Right atrium auricular region (tissue), 2 donors: Measurements from ENCODE around the gene RGS14. TPM values are rescaled to one million over a fixed set of nuclear protein-coding genes. Genes with fewer than 3 reads are reported as not detected.
A peak's percentile ranks its signal among the peaks of the same experiment; 100 is the strongest.

Experiments used
- DNase-seq: peaks from one replicate; pipeline ENCODE4 v3.0.0-alpha.2; 2019; ENCODE audit warnings: low spot score
- H3K27ac ChIP-seq, 2 donors: fragments of 200-600 bp; sonication (generic); 1 replicate in 1 of 2; 2 replicates in 1 of 2; pipeline ENCODE4 v1.5.1; 2016 to 2019
- H3K27me3 ChIP-seq, 2 donors: fragments of 200-600 bp; sonication (generic); one replicate each; pipeline versions ENCODE4 v1.5.1 to v1.6.0; 2017 to 2019
- H3K36me3 ChIP-seq: fragments of 200-600 bp; sonication (generic); one replicate; pipeline ENCODE4 v1.5.1; 2016
- H3K4me1 ChIP-seq, 2 donors: fragments of 200-600 bp; sonication (generic); one replicate each; pipeline versions ENCODE4 v1.5.1 to v1.6.0; 2017 to 2019
- H3K4me3 ChIP-seq, 2 donors: fragments of 200-600 bp; sonication (generic); 1 replicate in 1 of 2; 2 replicates in 1 of 2; pipeline ENCODE4 v1.5.1; 2017 to 2019; ENCODE audit warnings: mild to moderate bottlenecking in 1 of 2, moderate library complexity in 1 of 2
- H3K9me3 ChIP-seq, 2 donors: fragments of 200-600 bp; sonication (generic); one replicate each; pipeline ENCODE4 v1.5.1; 2019
- total RNA-seq, 2 donors: library from RNA; depleted of rRNA; stranded (reverse); fragments of >200 nt; gene quantifications; one replicate each; pipeline ENCODE4 v1.1.0, GENCODE V29; 2016
- TF ChIP-seq, protein P1 (sequence below), 2 donors: fragments of 200-600 bp; sonication (generic); IDR thresholded peaks; one replicate each; pipeline ENCODE4 v1.5.1; 2019; ENCODE audit warnings: antibody characterized with exemption in 2 of 2

RGS14 gene
- total RNA-seq, 2 donors from 2014 or later = 3.1 to 6.8 TPM

DNA sequence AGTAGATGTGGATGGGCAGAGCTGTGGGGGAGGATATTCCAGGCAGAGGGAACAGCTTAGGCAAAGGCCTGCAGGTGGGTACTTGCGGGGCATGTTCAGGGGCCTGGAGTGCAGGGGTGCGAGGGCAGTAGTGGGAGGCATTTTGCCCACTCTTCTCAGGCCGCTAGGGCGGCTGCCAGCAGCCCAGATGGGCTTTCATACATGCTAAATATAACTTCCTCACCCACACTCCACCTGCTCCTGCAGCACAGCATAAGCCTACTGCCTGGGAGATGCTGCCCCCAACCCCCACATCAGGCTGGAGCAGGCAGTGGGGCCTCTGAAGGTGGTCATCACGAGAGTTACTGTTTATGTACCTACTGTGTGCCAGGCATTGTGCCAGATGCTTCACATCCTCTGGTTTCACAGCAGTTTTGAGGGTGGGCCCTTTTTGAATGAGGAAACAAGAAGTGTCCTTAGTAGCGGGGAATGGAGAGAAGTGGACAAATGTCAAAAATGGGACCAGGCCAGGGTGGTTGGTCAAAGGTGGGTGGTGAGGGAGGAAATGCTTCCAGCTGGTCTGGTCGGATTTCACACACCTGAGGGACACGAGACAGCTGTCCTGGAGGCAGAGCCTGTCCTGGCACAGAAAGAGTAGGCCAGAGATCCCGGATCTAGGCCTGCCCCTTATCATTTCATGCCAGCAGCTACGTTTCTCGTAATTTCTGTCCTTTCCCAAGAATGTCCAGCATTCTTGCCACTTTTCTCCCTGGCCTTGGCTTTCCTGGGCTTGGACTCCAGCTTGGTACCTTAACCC is 12.1 kb downstream of the RGS14 start:
- no peaks in the 10 kb centered on the region for H3K27me3 ChIP-seq
- no peaks in the 10 kb centered on the region for H3K36me3 ChIP-seq
- H3K4me3 ChIP-seq = no peak overlapping the region
- no peaks in the 10 kb centered on the region for H3K9me3 ChIP-seq
- H3K4me1 ChIP-seq = peaks cover 0 to 36% of the 10 kb centered on the region in 2 donors
- H3K27ac ChIP-seq = no peak overlapping the region
- TF ChIP-seq, protein P1, sequence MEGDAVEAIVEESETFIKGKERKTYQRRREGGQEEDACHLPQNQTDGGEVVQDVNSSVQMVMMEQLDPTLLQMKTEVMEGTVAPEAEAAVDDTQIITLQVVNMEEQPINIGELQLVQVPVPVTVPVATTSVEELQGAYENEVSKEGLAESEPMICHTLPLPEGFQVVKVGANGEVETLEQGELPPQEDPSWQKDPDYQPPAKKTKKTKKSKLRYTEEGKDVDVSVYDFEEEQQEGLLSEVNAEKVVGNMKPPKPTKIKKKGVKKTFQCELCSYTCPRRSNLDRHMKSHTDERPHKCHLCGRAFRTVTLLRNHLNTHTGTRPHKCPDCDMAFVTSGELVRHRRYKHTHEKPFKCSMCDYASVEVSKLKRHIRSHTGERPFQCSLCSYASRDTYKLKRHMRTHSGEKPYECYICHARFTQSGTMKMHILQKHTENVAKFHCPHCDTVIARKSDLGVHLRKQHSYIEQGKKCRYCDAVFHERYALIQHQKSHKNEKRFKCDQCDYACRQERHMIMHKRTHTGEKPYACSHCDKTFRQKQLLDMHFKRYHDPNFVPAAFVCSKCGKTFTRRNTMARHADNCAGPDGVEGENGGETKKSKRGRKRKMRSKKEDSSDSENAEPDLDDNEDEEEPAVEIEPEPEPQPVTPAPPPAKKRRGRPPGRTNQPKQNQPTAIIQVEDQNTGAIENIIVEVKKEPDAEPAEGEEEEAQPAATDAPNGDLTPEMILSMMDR (IDR thresholded peaks at IDR 0.05) = no peak
- DNase-seq = no peak

DNA sequence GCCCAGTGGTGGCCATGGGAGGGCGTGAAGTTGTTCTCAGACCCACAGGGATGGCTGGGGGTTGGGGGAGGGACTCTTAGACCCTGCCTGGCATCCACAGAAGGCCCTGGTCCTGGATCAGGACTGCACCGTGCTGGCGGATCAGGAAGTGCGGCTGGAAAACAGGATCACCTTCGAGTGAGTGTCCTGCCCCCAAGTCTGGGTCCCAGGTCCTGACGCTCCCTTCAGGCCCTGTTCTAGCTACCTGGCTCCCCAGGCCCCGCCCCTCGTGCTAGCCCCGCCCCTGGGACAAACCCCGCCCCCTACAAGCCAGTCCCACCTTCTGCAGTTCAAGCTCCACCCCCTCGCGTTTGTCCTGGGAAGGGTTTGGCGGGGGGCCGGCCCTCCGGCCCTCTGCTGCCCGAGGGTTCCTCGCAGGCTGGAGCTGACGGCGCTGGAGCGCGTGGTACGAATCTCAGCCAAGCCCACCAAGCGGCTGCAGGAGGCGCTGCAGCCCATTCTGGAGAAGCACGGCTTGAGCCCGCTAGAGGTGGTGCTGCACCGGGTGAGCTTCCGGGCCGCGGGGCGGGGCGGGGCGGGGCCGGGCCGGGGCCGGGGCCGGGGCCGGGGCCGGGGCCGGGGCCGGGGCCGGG is 12.9 kb downstream of the RGS14 start:
- DNase-seq = peak; percentile 73
- H3K4me1 ChIP-seq = peaks cover 0 to 36% of the 10 kb centered on the region in 2 donors

DNA sequence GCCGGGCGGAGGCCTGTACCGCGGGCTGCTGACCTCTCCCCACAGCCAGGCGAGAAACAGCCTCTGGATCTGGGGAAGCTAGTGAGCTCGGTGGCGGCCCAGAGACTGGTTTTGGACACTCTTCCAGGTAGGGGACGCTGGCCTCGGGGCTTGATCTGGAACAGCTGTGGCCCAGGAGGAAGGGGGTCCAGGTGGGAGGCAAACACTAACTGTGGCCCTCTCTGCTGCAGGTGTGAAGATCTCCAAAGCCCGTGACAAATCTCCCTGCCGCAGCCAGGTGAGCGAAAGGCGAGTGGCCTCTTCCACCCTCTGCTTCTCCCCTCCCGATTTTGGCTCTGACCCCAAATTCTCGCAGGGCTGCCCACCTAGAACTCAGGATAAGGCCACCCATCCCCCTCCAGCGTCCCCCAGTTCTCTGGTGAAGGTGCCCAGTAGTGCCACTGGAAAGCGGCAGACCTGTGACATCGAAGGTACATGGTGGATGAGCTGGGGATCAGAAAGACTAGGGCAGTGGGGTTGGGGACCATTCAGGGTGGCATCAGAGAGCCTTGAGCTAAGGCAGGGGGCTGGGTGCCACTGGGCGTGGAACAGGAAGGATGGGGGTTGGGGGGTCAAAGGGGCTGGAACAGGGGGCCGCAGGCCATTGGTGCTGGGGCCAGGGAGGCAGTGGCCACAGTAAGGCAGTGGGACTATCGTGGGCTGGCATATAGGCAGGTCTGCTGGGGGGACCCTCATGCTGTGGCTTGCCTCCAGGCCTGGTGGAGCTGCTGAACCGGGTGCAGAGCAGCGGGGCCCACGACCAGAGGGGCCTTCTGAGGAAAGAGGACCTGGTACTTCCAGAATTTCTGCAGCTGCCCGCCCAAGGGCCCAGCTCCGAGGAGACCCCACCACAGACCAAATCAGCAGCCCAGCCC is 13.7 kb downstream of the RGS14 start:
- no peaks in the 10 kb centered on the region for H3K9me3 ChIP-seq
- TF ChIP-seq, protein P1 (IDR thresholded peaks at IDR 0.05) = no peak
- H3K36me3 ChIP-seq = no peaks in the 10 kb centered on the region
- DNase-seq = no peak
- H3K4me1 ChIP-seq = peaks cover 0 to 28% of the 10 kb centered on the region in 2 donors
- H3K27me3 ChIP-seq = no peaks in the 10 kb centered on the region
- H3K27ac ChIP-seq = no peak overlapping the region
- H3K4me3 ChIP-seq = peak overlapping the region; percentile 32 to 36

More for the DNA sequence above, 12.9 kb downstream of the RGS14 start:
- peak overlapping the region; percentile 32 to 36 for H3K4me3 ChIP-seq
- H3K36me3 ChIP-seq = no peaks in the 10 kb centered on the region
- H3K9me3 ChIP-seq = no peaks in the 10 kb centered on the region
- H3K27me3 ChIP-seq = no peaks in the 10 kb centered on the region
- no peak overlapping the region for H3K27ac ChIP-seq
- TF ChIP-seq, protein P1 (IDR thresholded peaks at IDR 0.05) = peak in 1 of 2 donors; percentile 54

DNA sequence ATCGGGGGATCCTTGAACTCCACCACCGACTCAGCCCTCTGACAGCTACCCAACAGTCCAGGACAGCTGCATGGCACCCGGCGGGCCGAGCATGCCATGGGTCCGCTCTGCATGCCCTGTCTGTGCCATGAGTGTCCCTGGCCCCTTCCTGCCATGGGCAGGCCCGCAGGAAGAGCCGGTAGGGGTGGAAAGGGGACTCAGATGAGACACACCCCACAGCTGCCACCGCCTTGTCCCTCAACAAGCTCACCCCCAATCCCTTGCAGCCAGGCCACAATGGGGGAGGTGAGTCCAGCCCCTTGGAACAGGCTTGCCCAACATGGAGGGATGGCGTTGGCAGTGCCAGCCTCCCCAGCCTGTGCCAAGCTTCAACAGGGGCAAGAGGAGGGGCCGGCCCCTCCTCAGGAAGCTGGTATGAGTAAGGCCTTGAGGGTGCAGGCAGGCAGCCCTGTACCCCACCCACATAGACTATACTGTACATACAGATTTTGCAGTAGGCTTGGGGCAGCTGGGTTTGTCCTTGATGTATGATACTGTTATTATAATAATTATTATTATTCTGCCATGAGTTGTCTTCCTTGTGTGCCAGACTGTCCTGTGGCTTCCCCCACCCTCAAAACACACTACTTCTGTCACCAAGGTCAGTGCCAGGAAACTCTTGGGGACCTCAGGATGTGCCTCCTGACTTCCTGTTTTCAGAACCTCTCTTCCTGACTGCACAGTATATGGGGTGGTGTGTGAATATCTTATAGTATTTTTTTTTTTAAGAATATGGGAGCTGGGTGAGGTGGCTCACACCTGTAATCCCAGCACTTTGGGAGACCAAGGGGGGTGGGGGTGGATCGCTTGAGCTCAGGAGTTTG is 14.5 kb downstream of the RGS14 start:
- Histone ChIP-seq H3K4me1 (peaks cover 0 to 22% of the 10 kb centered on the region in 2 donors), H3K27ac (no peak overlapping the region), H3K36me3 (no peaks in the 10 kb centered on the region), H3K9me3 (no peaks in the 10 kb centered on the region), H3K27me3 (no peaks in the 10 kb centered on the region), H3K4me3 (no peak overlapping the region)
- TF ChIP-seq, protein P1 (IDR thresholded peaks at IDR 0.05) = no peak
- DNase-seq = no peak

DNA sequence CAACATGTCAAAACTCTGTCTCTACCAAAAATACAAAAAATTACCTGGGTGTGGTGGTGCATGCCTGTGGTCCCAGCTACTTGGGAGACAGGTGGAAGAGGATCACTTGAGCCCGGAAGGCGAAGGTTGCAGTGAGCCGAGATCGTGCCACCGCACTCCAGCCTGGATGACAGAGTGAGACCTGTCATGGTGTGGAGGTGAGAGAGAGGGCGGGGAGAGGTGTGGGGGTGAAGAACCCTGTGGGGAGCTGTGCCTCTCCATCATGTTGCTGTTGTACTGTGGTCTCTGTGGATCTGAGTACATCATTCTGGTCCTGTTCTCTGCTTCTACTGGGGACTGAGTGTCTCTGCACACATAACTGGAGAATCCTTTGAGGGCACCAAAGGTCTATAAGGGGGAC is 15.2 kb downstream of the RGS14 start:
- Histone ChIP-seq H3K36me3 (no peaks in the 10 kb centered on the region), H3K9me3 (no peaks in the 10 kb centered on the region), H3K27me3 (no peaks in the 10 kb centered on the region), H3K4me3 (no peak overlapping the region), H3K4me1 (peaks cover 0 to 16% of the 10 kb centered on the region in 2 donors), H3K27ac (no peak overlapping the region)
- TF ChIP-seq, protein P1 (IDR thresholded peaks at IDR 0.05) = no peak
- no peak for DNase-seq
